DMS 273 (cell line): Measurements from ENCODE around the gene FOXP1.

Experiments
- DNase-seq: peaks from one replicate; lab custom pipeline; 2025; ENCODE audit not compliant: unreplicated experiment; lab: John Stamatoyannopoulos, UW

Gene FOXP1

GRCh38 chr3:71433631-71434030 lies 149.9 kb downstream of the FOXP1 start:
- DNase-seq = no peak

- DNase-seq = no peak
Measured at GRCh38 chr3:71432044-71432975, 151.2 kb downstream of the FOXP1 start.

GRCh38 chr3:71430941-71431552 lies 152.5 kb downstream of the FOXP1 start:
- no peak for DNase-seq

- no peak for DNase-seq
Measured at GRCh38 chr3:71429597-71429988, 153.9 kb downstream of the FOXP1 start.

- peak; percentile 58 for DNase-seq
Measured at GRCh38 chr3:71428841-71429596, 154.5 kb downstream of the FOXP1 start.

GRCh38 chr3:71425491-71426071 lies 157.9 kb downstream of the FOXP1 start:
- DNase-seq = no peak

GRCh38 chr3:71423151-71423906 lies 160.2 kb downstream of the FOXP1 start:
- DNase-seq = peak; percentile 43

- DNase-seq = no peak
Measured at GRCh38 chr3:71421820-71422566, 161.5 kb downstream of the FOXP1 start.

- DNase-seq = no peak
Measured at GRCh38 chr3:71421475-71421819, 162.1 kb downstream of the FOXP1 start.

- DNase-seq = no peak
Measured at GRCh38 chr3:71419369-71419768, 164.2 kb downstream of the FOXP1 start.

GRCh38 chr3:71417791-71418190 lies 165.7 kb downstream of the FOXP1 start:
- DNase-seq = no peak

- DNase-seq = peak; percentile 30
Measured at GRCh38 chr3:71416876-71417275, 166.7 kb downstream of the FOXP1 start.

GRCh38 chr3:71415681-71416122 lies 167.8 kb downstream of the FOXP1 start:
- no peak for DNase-seq

GRCh38 chr3:71414189-71414927 lies 169.2 kb downstream of the FOXP1 start:
- DNase-seq = no peak

- DNase-seq = no peak
Measured at GRCh38 chr3:71413572-71413971, 170.0 kb downstream of the FOXP1 start.

GRCh38 chr3:71409352-71409751 lies 174.2 kb downstream of the FOXP1 start:
- no peak for DNase-seq

GRCh38 chr3:71408903-71409302 lies 174.6 kb downstream of the FOXP1 start:
- no peak for DNase-seq

- no peak for DNase-seq
Measured at GRCh38 chr3:71407823-71408222, 175.7 kb downstream of the FOXP1 start.
